NCI-H1105 (cell line): ENCODE measurements around the gene DBH.

Experiments used
- DNase-seq: peaks from one replicate; lab custom pipeline; 2025; lab: John Stamatoyannopoulos, UW

Gene DBH

GRCh38 chr9:133701981-133702797 is 66.0 kb downstream of the DBH start:
- peak; percentile 63 for DNase-seq

DNA sequence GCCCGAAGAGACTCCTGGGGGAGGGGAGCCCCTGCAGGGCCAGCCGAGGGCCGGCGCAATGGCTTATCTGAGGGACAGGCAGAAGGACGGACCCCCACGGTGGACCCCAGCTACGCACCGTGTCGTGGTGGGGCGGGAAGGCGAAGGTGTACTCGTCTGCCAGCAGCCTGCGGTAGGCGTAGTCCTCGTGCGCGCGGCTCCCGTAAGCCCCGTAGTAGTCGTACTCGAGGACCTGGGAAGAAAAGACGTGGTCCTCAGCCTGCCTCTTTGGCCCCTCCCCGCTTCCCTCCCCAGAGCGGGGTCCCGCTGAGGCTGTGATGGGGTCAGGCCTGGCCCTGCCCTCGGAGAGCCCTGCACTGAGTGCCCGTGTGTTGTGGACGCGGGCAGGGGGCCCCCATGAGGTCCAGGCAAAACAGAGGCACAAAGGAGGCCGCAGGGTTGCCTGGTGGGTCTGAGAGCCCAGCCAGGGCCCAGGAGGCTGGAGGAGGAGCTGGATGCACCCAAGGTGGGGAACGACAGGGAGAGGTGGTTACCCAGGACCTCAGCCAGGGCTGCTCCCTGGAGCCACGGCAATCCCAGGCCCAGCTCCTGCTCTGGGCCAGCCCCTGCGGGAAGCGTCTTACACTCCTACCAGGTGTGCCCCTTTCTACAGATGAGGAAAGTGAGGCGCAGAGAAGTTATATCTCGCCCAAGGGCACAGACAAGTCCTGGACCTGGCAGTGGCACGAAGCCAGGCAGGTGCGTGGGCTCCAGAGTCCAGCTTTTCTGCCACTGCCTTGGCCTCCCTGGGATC is 66.8 kb downstream of the DBH start:
- peak; percentile 37 for DNase-seq

DNA sequence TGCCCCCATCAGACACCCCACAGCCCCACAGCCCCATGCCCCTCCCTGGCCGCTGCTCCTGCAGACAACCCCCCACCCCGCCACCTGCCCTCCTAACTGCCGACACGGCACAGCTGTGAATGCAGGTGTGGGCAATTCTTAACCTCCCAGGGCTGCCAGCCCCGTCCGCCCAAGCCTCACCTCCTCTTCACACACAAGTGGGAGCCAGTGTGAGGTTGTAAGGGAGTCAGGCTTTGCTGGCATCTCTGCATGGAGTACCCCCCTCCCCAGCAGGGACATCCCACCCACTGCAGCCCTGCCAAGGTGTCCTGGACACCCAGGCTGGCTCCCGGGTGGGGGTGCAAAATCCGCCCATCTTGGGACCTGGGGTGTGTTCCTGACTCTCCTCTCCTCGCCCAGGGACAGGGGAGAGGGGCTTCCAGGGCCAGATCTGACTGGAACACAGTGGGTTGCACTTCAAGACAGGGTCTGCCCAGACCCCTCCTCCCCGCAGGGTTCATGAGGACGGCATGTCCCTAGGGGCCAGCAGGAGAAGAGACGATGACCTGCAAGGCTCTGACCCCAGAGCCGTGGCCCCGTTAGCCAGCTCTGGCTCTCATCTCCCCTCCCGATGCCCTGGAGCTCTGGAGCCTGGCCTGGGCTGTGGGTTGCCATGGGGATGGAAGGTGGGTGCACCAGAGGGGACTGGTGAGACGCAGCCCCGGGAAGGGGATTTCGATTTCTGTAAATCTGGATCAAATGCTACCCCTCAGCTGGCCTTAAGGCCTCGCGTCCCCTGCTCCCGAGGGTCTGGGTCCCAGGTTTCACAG is 67.6 kb downstream of the DBH start:
- DNase-seq, result peak; percentile 95

- DNase-seq, result no peak
Measured at GRCh38 chr9:133704711-133705181, 68.6 kb downstream of the DBH start.

DNA sequence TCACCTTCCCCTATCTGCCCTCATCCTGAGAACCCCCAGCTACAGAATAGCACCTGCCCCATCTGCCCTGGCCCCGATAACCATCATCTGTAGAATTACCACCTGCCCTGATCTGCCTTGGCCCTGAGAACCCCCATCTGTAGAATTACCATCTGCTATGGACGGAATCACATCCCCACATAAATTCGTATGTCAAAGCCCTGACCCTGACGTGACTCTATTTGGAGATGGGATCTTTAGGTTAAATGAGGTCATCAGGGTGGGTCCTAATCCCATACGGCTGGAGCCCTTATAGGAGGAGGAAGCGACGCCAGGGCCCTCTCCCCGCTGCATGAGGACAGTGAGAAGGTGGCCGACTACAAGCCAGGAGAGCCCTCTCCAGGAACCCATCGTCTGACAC is 69.4 kb downstream of the DBH start:
- no peak for DNase-seq

DNA sequence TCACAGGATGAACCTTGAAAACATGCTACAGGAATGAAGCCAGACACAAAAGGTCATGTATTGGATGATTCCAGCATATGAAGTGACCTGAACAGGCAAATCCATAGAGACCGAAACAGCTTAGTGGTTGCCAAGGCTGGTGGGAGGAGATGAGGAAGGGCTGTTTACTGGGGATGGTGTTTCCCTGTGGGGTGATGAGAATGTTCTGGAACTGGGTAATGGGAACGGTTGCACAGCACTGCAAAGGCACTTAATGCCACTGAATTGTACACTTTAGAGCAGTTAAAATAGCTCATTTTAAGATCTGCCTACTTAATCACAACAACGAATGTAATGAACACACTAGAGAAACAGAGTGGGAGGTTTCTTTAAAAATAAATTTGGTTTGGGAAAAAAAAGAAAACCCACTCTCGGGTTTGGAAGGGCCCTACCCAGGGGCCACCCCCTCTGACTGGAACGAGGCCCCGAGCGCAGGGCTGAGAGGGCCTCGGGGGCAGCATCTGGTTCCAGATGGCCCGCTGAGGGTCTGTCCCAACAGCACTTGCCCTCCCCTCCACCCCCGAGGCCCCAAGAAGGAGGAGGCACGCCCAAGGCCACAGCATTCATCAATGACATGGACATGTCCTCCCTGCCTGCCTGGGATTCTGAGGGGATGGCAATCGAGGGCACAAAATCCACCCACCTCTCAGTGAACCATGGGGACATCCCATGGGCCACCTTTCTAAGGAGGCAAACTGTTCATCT is 70.3 kb downstream of the DBH start:
- no peak for DNase-seq

DNA sequence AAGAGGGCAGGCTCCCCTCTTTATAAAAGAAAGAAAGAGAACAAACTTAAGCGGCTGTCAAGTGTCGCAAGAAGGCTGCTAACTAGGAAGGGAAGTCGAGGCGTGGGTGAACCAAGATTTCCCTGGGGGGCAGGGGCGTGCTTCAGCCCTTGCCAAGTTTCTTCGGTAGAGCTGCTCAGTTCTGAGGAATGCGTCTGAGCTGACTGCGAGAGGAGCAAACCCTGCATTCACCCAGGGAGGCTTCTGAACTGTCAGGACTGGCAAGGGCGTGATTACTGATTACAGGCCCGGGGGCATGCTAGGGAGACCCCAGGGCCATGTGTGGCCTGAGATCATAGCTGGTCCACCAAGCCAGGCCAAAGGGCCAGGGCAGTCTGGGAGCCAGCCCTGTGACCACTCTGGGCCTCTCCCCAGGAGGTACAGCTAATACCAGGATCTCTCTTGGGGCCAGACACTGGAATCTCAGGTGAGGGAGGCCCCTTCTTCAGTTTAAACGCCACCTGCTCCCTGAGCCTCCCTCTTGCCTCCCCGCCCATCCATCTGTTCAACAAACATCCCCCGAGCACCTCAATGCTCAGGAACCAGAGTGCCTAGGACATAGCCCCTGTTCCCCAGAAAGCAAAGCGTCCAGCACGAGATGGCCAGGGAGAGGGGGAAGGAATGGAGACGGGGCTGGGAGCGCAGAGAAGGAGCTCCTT is 71.1 kb downstream of the DBH start:
- no peak for DNase-seq

DNA sequence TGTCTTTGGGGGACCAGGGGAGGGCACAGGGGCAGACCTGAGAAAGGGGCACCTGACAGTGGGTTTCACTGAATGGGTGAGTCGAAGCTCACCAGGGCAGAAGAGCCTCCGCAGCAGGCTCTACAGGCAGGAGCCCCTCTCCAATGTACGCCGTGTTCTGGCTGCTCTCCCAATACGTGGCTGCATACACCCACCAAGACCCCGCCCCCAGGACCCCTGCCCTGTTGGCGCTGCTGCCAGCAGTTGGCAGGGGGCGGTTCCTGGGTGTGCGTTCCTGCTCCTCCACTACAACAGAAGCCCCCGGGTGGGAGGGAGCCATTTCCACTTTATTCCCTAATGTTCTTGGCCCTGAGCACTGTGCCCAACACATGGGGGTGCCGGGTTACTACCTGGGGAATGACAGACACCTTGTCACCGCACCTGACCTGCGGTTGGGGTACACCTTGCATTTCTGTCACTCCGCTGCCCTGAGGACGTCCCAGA is 71.6 kb downstream of the DBH start:
- DNase-seq, result no peak

GRCh38 chr9:133708246-133709014 is 72.3 kb downstream of the DBH start:
- DNase-seq, result no peak
